ENCODE results near the gene TYW1.
A peak's percentile ranks its signal among the peaks of the same experiment; 100 is the strongest.
"Not testable (repeated sequence)": the region's sequence is repeated elsewhere in the genome, so short reads cannot be mapped to it uniquely, and the experiment has no call there.

The TYW1 gene

DNA sequence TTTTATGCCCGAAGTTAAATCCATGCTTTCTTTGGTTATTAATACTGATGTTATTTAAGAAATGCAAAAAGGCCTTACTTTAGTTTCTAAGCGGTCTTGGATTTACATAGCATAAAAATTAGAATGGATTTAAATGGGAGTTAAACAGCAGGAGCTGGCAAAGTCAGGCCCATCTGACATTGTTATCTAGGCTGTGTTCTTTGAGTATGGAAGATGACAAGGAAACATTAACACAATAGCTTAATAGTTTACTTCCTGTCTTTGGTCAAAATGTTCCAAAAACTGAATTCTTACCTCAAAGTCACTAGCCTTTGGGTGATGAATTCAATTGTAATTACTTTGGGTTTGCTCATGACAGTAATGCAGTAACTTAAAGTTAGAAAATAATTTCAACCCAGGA lies 123.9 kb downstream of the TYW1 start:
- FAIRE-seq; DNase-seq (ENCODE audit: low spot score): not testable (repeated sequence)

DNA sequence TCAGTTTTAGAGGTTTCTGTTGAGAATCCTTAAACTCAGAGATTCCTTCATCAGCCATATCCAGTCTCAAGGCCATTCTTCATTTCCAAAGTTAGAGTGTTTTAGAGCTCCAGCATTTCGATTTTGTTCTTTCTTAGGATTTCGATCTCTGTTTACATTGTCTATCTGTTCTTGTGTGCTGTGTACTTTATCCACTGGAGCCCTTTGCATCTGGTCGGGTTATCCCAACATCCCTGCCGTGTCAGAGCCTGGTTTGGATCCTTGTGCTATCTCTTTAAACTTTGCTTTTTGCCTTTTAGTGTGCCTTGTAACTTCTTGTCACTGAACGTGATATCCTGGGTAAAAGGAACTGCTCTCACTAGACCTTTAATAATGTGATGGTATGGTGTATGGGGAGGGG lies 131.6 kb downstream of the TYW1 start:
- not testable (repeated sequence) for DNase-seq (ENCODE audit: low spot score); FAIRE-seq

DNA sequence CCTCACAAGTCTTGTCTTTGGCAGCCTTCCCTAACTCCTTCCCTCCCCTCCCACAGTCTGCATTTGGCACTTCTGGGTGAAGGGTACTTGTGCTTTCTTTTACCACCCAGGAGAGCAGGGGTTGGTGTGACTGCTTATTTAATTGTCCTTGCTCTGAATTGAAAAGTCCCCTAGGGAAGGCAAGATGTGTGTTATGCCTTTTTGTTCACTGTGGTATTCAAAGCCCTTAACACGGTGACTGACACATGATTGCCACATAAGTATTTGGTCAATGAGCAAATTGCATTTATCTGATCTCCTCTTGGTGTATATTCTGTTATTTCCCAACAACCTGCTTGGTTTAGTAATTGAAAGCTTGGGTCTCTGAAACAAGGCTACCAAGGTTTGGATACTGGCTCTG lies 134.1 kb downstream of the TYW1 start:
- not testable (repeated sequence) for DNase-seq (ENCODE audit: low spot score); FAIRE-seq

DNA sequence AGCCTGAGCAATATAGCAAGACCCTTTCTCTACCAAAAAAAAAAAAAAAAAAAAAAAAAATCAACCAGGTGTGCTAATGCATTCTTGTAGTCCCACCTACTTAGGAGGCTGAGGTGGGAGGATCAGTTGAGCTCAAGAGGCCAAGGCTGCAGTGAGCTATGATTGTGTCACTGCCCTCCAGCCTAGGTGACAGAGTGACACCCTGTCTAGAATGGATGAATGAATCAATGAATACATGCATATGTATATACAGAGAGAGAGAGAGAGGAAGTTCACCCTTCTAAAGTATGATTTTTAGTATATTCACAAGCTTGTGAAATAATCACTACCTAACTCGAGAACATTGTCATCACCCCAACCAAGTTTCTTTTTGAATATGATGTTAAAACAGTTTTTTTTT lies 138.3 kb downstream of the TYW1 start:
- DNase-seq (ENCODE audit: low spot score); FAIRE-seq: not testable (repeated sequence)

DNA sequence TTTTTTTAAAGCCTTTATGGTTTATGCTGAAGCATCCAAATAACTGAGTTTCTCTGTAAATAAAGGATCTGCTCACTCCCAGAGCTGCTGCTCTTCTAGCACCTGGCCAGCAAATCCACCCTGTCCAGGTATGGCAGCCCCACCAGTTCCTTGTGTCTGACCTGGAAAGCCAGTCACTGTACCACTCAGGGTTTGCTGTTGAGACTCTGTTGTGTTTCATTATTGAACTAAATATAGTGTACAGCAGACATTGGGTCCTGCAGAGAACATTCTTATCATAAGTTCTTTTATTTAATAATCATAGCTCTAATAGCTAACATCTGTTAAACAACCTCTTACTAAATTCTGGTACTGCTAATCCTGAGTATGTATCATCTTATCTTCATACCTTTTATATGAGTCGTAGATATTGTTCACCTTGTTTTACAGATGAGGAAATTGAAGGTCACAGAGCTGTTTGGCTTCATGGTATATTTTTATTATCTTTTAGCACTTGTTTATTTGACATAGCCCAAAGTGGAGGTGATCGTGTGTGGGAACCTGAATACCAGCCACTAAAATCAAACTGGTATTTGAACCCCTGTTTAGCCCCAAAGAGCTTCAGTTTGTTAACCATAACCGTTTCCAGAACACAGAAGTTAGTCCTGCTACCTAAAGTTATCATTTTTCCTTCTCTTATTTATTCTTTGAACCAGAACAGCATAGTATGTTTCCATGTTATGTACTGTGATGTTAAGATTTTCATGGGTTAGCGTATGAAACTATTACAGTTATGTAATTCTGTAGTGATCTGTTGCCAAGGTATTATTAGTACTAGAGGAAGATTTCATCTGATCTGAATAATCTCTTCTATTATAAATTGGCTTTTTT lies 139.2 kb downstream of the TYW1 start:
- DNase-seq (ENCODE audit: low spot score); FAIRE-seq: not testable (repeated sequence)

DNA sequence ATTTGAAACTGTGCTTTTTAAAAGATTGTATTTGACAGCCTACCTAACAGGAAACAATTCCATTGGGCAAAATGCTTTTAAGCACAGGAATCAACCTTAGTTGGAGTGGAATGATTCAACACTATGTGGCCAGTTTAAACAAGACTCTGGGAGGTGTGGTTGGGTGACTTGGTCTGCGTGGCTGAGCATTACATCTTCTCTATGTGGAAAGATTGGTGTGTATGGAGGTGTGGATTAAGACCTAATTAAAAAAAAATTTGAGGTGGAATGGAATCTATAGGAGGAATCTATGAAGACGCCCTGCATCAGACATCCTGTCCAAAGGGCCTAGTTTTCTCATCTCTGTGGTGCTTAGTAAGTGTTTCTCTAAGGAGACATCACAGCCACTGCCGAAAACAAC lies 140.9 kb downstream of the TYW1 start:
- DNase-seq (ENCODE audit: low spot score); FAIRE-seq: not testable (repeated sequence)

DNA sequence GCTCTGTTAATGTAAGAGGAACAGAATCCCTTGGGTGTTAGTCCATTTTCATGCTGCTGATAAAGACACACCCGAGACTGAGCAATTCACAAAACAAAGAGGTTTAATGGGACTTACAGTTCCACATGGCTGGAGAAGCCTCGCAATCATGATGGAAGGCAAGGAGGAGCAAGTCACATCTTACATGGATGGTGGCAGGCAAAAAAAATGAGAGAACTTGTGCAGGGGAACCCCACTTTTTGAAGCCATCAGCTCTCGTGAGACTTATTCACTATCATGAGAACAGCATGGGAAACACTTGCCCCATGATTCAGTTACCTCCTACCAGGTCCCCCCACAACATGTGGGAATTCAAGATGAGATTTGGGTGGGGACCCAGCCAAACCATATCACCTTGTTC lies 143.2 kb downstream of the TYW1 start:
- DNase-seq (ENCODE audit: low spot score); FAIRE-seq: not testable (repeated sequence)

DNA sequence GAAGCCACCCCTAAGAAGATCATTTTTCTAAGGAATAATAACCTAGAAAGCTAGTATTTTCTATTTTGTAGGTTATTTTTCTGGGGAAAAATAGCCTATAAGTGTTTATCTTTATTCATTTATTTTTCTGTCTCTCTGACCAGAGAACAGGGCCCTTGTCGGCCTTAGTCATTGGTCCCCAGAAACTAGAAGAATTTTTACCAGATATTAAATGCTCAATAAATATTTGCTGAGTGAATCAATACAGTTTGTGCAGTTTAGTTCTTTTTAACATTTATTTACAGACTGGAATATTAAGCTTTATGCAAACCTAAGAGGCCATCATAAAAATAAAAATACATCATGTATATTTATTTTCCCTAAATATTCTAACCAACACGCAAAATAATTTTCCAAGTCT lies 144.4 kb downstream of the TYW1 start:
- not testable (repeated sequence) for DNase-seq (ENCODE audit: low spot score); FAIRE-seq

DNA sequence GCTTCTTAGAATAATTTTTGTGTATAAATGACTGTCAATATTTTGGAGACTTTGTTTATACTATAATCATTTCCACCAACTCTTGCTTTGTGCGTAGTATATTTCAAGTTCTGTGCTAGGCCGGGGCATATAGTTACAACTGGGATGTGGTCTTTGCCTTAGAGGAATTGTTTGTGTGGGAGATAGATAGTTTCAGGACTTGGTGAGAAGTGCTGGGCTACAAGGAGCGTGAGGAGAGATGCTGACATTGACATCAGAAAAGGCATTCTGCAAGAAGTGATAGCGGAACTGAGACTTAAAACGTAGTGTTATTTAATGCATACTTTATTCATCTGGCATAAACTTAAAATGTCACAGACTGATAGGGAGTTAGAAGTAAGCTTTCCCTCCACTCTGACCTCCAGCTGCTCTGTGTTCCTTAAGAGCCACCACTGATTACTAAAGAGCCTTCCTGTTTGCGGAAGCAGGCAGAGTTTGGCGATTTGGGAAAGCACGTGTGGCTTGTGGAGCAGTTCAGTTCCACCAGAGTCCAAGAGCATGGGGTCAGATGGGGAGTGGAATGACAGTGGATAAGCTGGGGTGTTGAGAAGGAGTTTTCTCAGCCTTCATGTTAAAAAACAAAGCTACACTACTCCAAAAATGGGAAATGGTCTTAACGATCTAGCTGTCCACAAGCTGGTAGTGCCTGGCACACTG lies 146.6 kb downstream of the TYW1 start:
- DNase-seq (ENCODE audit: low spot score) = not testable (repeated sequence)
- peak; percentile 23 for FAIRE-seq

DNA sequence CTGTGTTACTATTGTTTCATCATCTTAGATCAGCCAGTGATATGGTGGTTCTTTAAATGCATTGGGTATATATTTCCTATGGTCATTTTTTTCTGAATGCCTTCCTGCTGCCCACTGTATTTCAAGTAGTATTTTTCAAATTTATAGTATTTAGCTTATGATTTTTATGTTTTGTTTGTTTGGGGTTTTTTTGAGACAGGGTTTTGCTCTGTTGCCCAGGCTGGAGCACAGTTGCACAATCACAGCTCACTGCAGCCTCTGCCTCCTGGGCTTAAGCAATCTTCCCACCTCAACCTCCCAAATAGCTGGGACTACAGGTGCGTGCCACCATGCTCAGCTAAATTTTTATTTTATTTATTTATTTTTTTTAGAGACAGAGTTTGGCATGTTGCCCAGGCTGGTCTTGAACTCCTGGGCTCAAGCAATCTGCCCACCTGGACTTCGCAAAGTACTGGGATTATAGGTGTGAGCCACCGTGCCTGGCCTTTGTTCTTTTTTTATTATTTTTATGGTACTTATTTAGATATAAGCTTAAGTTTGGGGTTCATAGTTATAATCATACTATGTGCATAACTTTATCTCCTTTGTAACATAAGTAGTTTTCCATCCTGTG lies 149.1 kb downstream of the TYW1 start:
- DNase-seq (ENCODE audit: low spot score); FAIRE-seq: not testable (repeated sequence)

DNA sequence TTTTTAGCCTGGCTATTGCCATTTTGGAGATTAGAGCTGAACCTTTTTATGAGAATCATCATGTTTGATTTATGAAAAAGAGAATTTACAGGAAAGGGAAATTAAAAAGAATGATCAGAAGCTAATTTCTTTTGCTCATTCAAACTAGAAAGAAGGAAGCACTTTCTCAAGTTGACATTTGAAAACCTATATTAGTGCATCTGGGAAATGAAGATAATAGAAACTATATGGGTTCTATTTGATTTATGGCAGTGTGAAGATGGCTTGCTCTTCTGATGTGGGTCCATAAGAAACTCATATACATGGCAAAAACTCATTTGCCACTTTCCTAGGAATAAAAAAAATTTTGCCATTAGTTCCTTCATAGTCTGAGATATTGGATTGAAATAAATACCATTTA lies 152.5 kb downstream of the TYW1 start:
- not testable (repeated sequence) for DNase-seq (ENCODE audit: low spot score); FAIRE-seq

DNA sequence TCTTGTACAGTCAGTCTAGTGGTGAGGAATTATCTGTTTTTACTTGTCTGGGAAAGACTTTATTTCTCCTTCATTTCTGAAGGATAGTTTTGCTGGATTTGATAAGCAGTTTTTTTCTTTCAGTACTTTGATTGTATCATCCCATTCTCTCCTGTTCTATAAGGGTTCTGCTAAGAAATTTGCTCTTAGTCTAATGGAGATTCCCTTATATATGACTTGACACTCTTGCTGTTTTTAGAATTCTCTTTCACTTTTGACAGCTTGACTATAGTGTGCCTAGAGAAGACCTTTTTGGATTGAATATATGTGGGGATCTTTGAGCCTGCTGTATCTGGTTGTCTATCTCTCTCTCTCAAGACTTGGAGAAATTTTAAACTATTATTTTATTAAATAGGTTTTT lies 157.7 kb downstream of the TYW1 start:
- not testable (repeated sequence) for DNase-seq (ENCODE audit: low spot score); FAIRE-seq

DNA sequence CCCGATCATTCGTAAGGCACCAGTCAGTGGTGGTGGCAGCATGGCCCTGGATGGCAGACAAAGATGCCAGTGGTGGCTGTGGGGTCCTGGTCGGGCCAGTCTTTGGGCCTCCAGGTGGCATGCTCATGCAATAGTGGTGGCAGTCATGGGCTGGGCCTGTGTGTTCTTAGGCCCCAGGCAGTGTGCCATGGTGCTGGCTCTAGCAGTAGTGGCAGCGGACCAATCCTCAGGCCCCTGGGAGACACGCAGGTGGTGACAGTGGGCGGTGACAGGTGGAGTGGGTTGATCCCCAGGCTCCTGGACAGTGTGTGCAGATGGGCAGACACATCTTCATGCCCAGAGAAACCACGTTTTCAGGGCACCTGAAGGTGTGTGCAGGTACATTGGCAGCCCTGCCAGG lies 159.4 kb downstream of the TYW1 start:
- FAIRE-seq; DNase-seq (ENCODE audit: low spot score): not testable (repeated sequence)

DNA sequence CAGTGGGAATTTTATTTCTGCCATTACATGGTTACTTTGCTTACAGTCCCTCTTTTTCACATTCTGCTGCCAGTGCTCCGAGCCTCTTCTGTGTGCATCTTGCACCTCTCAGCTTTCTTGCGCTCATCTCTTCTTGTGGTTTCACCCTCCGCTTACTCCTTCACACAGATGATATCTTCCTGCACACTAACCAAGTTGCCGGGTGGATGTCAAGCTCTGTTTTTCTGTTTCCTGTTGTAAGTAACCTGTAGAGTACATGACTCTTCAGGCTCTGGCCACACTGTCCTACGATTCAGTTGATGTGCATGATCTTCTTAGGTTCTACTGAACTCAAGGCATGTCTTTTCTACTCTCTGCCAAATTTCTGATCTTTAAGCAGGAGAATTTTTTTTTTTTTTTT lies 166.7 kb downstream of the TYW1 start:
- DNase-seq (ENCODE audit: low spot score); FAIRE-seq: not testable (repeated sequence)

DNA sequence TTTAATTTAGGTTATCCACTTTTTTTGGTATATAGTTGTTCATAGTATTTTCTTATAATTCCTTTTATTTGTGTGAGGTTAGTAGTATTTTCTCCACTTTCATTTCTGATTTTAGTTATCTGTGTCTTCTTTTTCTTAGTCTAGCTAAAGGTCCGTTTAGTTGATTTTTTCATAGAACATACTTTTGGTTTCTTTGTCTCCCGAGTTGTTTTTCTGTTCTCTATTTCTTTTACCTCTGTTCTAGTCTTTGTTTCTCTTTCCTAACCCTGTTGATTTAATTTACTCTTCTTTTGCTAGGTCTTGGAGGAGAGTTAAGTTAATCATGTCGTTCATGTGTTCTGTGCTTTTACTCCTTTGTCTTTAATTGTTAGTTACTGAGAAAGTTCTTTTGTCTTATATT lies 174.5 kb downstream of the TYW1 start:
- FAIRE-seq; DNase-seq (ENCODE audit: low spot score): not testable (repeated sequence)

DNA sequence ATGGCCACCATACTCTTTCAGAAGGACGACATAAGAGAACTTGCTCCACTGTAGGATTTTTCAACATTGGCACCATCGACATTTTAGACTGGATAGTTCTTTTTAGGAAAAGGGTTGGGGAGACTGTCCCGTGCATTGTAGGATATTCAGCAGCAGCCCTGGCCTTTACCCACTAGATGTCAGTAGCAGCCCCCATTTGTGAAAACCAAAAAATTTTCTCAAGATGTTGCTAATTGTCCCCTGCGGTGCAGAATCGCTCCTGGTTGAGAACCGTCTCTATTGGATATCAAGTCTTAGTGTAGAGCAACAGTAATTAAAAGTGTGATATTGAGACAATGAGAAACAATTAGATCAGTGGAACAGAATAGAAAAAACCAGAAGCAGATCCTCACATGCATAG lies 180.1 kb downstream of the TYW1 start:
- FAIRE-seq; DNase-seq (ENCODE audit: low spot score): not testable (repeated sequence)

DNA sequence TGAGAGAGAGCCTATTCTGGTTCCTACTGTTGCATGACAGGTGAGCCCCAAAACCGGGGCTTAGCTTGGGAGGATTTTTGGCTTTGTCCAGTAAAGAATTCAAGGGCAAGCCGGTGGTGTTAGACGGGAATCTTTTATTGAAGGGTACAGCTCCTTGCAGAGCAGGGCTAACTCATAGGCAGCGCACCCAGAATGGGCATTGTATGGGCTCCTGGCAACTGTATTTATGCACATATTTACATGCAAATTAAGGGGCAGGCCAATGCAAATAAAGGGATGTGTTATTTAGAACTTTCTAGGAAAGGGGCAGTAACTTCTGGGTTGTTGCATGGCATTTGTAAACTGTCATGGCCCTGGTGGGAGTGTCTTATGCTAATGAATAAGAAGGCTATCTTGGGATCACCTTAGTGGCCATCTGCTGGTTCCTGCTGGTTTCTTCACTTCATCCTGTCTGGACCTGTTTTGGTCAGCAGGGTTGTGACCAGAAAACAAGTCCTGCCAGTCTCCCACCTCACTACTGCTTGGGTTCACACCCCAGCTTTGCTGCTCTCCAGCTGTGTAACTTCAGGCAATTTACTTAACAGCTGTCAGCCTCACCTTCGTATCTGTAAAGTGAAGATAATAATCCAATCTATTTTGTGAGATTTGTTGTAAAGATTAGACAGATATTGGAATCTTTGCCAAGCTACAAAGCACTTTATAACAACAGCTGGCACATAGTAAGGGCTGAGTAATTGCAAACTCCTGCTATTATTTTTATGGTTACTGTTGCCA lies 182.5 kb downstream of the TYW1 start:
- DNase-seq (ENCODE audit: low spot score); FAIRE-seq: not testable (repeated sequence)

DNA sequence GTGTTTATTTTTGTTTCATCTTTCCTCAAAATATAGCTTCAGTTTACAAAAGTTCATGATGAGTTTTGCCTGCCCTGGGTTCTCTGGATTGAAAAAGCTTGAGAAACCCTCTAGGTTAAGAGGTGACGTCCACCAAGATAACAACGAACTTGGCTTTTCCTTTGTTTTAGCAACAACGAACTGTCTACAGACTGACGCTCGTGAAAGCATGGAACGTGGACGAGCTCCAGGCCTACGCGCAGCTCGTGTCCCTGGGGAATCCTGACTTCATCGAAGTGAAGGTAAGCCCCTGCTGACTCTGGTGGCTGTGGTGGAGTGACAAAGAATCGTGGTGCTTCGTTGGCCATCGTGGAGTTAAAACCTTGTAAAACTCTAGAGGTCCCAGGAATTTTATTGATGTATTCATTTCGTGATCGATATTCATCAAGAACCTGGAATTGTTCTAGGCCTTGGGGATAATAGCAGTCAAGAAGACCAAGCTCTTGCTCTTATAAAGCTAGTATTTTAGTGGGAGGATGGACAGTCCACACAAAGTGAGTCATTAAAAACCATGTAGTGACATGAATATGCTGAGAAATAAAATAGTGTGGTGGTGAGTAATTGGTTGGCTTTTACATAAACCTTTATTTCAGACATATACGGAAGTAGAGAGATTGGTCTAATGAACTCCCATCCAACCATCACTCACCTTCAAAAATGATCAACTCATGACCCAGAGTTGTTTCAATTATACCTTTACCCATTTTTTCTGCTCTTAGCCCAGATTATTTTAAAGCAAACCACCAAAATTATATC lies 186.5 kb downstream of the TYW1 start:
- not testable (repeated sequence) for FAIRE-seq; DNase-seq (ENCODE audit: low spot score)

DNA sequence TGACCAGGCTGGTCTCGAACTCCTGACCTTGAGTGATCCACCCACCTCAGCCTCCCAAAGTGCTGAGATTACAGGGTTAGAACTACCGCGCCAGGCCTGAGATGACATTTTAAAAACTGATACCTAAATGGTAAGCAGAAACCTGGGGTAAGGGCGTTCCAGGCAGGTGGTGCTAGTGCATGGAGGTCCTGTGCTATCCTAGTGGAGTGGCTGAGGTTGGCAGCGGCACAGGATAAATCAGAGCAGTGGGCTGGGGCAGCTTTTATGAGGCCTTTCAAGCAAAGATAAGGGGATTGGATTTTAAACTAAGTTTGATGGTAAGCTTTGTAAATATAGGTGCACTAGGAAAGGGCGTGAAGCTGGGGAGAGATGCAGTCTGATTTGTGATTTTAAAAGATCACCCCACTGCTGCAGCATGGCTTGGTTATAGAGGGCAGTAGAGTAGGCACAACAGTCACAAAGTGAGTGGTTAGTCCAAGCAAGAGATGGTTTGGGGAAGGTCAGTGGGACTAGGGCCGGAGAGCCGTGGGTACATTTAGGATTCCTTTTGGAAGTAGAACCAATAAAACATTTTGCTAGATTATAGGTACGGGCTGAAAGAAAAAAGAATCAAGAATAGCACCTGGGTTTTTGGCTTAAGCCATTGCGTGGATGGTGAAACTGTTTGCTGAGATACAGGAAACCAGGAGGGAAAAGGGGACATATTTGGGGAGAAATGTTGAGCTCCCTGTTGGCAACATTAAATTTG lies 188.5 kb downstream of the TYW1 start:
- not testable (repeated sequence) for DNase-seq (ENCODE audit: low spot score); FAIRE-seq

Measured in urothelium cell line (cell line).